ENCODE results near the gene TUBB4A.

- TF ChIP-seq EZH2 (IDR thresholded peaks at IDR 0.05) (no peak), EZH2phosphoT487 (IDR thresholded peaks at IDR 0.05) (no peak), CTCF (IDR thresholded peaks at IDR 0.05) (no peak)
These were observed 51.9 kb downstream of the TUBB4A start for GRCh38 chr19:6450166-6450565.
